Measurements from ENCODE around the gene RBM38. TPM values are rescaled to one million over a fixed set of nuclear protein-coding genes. Genes with fewer than 3 reads are reported as not detected.

Gene RBM38
- total RNA-seq, 1 experiment from 2014 or later, result 52.7 TPM

- Histone ChIP-seq H3K9me3 (ENCODE audit: low read depth, low read length, poor library complexity, severe bottlenecking) (no peaks in the 10 kb centered on the region), H3K27me3 (replicated peaks; ENCODE audit: insufficient read depth, low read depth, low read length, poor library complexity) (no peaks in the 10 kb centered on the region), H3K4me3 (ENCODE audit: low read depth, low read length, poor library complexity, severe bottlenecking) (no peak overlapping the region), H3K4me1 (ENCODE audit: insufficient read depth, low read length, poor library complexity, severe bottlenecking) (peaks cover 6% of the 10 kb centered on the region), H3K36me3 (ENCODE audit: insufficient read depth, low read length, poor library complexity, severe bottlenecking) (no peaks in the 10 kb centered on the region), H3K27ac (ENCODE audit: low read depth, low read length, poor library complexity, severe bottlenecking) (no peak overlapping the region)
- intact Hi-C loops (cut with micrococcal nuclease; ENCODE audit: unreplicated experiment), result no loop called here
- BruUV-seq (replicated peaks), result no TSS peak
- no peak for TF ChIP-seq EZH2 (IDR thresholded peaks at IDR 0.05; ENCODE audit: borderline replicate concordance, low read depth, low read length, poor library complexity, severe bottlenecking)
- TF ChIP-seq, protein P1, sequence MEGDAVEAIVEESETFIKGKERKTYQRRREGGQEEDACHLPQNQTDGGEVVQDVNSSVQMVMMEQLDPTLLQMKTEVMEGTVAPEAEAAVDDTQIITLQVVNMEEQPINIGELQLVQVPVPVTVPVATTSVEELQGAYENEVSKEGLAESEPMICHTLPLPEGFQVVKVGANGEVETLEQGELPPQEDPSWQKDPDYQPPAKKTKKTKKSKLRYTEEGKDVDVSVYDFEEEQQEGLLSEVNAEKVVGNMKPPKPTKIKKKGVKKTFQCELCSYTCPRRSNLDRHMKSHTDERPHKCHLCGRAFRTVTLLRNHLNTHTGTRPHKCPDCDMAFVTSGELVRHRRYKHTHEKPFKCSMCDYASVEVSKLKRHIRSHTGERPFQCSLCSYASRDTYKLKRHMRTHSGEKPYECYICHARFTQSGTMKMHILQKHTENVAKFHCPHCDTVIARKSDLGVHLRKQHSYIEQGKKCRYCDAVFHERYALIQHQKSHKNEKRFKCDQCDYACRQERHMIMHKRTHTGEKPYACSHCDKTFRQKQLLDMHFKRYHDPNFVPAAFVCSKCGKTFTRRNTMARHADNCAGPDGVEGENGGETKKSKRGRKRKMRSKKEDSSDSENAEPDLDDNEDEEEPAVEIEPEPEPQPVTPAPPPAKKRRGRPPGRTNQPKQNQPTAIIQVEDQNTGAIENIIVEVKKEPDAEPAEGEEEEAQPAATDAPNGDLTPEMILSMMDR (conservative IDR thresholded peaks at IDR 0.05; ENCODE audit: low read depth, low read length), result no peak
- POLR2A ChIA-PET (ENCODE audit: low non-redundant PET), result no interaction called here
- CTCF ChIA-PET, result no interaction called here
- peak; percentile 44 for DNase-seq (ENCODE audit: low spot score)
Observed at GRCh38 chr20:57435498-57436222, 44.5 kb downstream of the RBM38 start.

- intact Hi-C loops (cut with micrococcal nuclease; ENCODE audit: unreplicated experiment), result no loop called here
- no peak overlapping the region for H3K27ac ChIP-seq (ENCODE audit: low read depth, low read length, poor library complexity, severe bottlenecking)
- POLR2A ChIA-PET (ENCODE audit: low non-redundant PET), result no interaction called here
- no TSS peak for BruUV-seq (replicated peaks)
- CTCF ChIA-PET, result no interaction called here
- no peak overlapping the region for H3K4me3 ChIP-seq (ENCODE audit: low read depth, low read length, poor library complexity, severe bottlenecking)
- no peaks in the 10 kb centered on the region for H3K27me3 ChIP-seq (replicated peaks; ENCODE audit: insufficient read depth, low read depth, low read length, poor library complexity)
- no peaks in the 10 kb centered on the region for H3K9me3 ChIP-seq (ENCODE audit: low read depth, low read length, poor library complexity, severe bottlenecking)
- peaks cover 6% of the 10 kb centered on the region for H3K4me1 ChIP-seq (ENCODE audit: insufficient read depth, low read length, poor library complexity, severe bottlenecking)
- DNase-seq (ENCODE audit: low spot score), result no peak
- TF ChIP-seq EZH2 (IDR thresholded peaks at IDR 0.05; ENCODE audit: borderline replicate concordance, low read depth, low read length, poor library complexity, severe bottlenecking), result no peak
- TF ChIP-seq, protein P1 (conservative IDR thresholded peaks at IDR 0.05; ENCODE audit: low read depth, low read length), result no peak
- H3K36me3 ChIP-seq (ENCODE audit: insufficient read depth, low read length, poor library complexity, severe bottlenecking), result no peaks in the 10 kb centered on the region
Observed at GRCh38 chr20:57436223-57436545, 45.0 kb downstream of the RBM38 start.

- Histone ChIP-seq H3K27ac (ENCODE audit: low read depth, low read length, poor library complexity, severe bottlenecking) (no peak overlapping the region), H3K36me3 (ENCODE audit: insufficient read depth, low read length, poor library complexity, severe bottlenecking) (no peaks in the 10 kb centered on the region), H3K4me3 (ENCODE audit: low read depth, low read length, poor library complexity, severe bottlenecking) (no peak overlapping the region), H3K27me3 (replicated peaks; ENCODE audit: insufficient read depth, low read depth, low read length, poor library complexity) (no peaks in the 10 kb centered on the region), H3K9me3 (ENCODE audit: low read depth, low read length, poor library complexity, severe bottlenecking) (no peaks in the 10 kb centered on the region), H3K4me1 (ENCODE audit: insufficient read depth, low read length, poor library complexity, severe bottlenecking) (peaks cover 6% of the 10 kb centered on the region)
- no TSS peak for BruUV-seq (replicated peaks)
- TF ChIP-seq, protein P1 (conservative IDR thresholded peaks at IDR 0.05; ENCODE audit: low read depth, low read length), result no peak
- no peak for TF ChIP-seq EZH2 (IDR thresholded peaks at IDR 0.05; ENCODE audit: borderline replicate concordance, low read depth, low read length, poor library complexity, severe bottlenecking)
- DNase-seq (ENCODE audit: low spot score), result no peak
- POLR2A ChIA-PET (ENCODE audit: low non-redundant PET), result no interaction called here
- intact Hi-C loops (cut with micrococcal nuclease; ENCODE audit: unreplicated experiment), result no loop called here
- CTCF ChIA-PET, result no interaction called here
Observed at GRCh38 chr20:57437267-57437666, 46.1 kb downstream of the RBM38 start.

All from A673 (cell line).